GM18907 (cell line): Measurements from ENCODE around the gene RHEB.
"Not testable (repeated sequence)": the region's sequence is repeated elsewhere in the genome, so short reads cannot be mapped to it uniquely, and the experiment has no call there.

Experiments used
- ATAC-seq: cut with Tn5 transposase; IDR thresholded peaks from one replicate; pipeline ENCODE4 v1.9.1; 2021; ENCODE audit warnings: mild to moderate bottlenecking, moderate library complexity; ENCODE audit not compliant: unreplicated experiment

RHEB gene

GRCh38 chr7:151536178-151536577 lies 16.5 kb upstream of the RHEB start:
- ATAC-seq, result not testable (repeated sequence)

DNA sequence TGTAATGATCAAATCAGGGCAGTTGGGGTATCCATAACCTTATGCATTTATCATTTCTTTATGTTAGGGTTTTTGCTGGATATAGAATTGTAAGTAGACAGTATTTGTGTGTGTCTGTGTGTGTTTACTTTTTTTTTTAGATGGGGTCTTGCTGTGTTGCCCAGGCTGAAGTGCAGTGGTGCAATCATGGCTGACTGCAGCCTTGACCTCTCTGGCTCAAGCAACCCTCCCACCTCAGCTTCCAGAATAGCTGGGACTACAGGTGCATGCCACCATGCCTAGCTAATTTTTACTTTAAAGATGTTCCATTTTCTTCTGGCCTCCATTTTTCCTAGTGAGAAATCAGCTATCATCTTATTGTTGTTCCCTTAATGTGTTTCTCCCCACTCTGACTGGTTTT lies 10.1 kb upstream of the RHEB start:
- ATAC-seq, result no peak

DNA sequence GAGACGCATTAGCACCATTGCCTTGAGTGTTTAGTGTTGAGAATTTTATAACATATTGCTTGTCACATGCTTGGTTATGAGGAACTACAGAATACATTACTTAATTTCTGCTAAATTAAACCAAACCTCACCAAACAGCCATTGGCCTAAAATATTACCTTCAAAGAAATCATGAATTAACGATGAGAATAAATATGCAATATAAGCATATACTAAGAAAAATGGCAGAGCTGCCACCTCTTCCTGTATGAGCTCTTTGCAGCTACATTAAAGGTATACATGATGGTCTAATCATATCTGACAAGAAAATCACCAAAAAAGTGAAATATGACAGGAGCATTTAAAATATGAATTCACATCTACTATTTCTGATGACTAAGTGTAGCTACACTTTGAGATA lies 5.2 kb upstream of the RHEB start:
- ATAC-seq, result no peak

DNA sequence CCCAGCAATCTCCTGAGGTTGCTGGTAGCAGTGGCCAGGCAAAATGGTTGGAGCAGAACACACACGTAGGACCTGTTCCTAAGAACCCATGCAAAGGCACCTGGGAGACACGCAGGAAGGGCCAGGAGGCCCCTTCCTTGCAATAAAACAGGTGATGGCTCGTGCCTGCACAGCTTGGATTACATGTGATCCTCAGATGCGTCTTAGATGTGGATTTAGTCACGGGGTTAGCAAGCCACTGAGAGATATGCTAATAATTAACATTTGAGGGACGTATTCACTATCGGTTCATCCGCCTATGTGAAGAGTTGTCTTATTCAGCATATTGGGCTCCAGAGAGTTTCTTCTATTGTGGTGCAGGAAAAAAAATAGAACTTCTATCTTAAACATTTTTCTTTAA lies 4.6 kb upstream of the RHEB start:
- ATAC-seq, result no peak

GRCh38 chr7:151520419-151521261 lies 945 bp upstream of the RHEB start:
- ATAC-seq, result no peak

DNA sequence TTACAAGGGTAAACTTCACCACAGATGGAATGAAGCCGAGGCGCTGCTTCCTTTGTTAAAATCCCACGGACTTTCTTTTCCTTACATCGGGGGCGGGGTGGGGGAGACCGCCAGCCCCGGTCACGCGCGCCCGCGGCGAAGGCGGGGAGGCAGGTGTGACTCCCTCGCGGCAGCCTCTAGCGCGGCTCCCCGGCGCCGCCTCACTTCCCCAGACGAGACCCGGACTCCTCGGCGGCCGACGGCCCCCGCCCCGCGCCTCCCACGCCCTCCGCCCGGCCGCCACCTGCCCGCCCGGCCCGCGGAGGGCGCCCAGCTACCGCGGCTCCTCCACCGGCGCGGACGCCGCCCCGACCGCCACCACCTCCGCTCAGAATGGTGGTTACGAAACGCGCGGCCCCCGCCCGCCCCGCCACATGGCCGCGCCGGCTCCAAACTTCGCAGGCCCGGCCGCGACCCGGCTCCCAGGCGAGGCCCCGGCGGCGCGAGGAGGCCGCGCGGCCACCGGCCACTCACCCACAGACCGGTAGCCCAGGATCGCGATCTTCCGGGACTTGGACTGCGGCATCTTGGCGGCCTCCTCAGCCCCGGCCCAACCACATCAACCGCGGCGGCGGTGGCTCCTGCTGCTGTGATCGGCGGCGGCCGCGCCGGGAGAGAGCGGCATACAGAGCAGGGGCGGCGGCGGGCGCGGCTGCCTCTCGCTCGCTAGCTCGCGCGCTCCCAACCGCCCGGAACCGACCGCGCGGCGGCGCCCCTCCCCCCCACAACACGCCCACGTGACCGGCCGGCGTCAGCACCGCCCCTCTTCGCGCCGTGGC lies 539 bp downstream of the RHEB start:
- peak; percentile 67 for ATAC-seq

DNA sequence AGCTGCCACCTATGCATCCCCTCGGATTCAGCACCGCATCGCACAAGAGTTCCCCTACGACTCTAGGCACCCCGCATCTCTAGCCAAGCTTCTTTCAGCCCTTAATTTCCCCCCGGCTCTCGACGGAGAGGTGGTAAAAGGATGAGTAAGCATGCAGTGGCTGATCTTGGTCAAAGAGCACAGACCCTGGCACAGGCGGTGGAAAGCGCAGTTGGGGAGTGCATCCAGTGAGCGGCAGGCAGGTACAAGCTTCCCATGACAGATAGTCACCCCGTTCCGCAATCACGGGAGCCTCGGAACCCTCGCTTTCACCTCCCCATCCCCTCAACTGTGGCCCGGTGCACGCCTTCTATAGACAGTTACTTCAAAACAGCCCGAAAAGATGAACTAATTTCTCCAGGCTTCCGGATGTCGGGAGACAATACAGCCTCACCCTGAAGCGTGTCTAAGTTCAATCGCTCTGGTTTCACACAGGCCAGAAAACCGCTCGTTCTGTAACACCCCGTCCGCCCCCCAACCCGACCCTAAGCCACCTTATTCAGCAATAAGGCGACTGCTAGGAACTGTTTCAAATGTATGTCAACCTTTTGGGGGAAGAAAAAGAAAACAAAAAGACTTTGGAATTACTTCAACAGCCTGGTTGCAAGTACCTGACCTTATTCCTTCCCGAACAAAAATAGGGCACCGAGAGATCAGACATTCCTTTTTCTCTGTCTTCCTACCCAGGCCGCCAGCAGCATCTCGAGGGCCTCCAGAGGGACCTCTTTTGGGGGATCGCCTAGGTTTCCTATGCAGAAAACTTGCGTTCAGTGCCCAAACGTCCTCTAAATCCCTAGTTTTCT lies 1.4 kb downstream of the RHEB start:
- no peak for ATAC-seq

DNA sequence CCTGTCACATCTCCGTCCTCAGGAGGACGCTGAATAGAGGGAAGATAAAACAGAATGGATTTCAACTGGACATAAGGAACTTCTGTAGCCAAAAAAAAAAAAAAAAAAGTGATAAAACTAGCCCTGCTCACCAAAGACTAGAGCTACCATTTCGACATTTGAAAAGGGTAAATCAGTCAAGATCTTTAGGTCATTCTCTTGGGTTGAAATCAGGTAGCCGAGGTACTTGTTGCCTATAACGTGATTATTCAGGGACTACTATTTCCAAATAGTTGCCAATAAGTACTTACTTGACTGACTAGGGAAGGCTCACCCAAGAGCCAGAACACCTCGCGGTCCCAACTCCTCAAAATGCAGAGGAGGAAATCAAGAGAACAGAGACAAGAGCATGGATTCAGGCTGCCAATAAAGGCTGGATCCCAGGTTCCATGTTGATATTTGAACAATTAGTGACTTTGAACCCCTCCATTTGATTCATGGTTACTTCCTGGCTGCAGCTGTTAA lies 2.0 kb downstream of the RHEB start:
- ATAC-seq, result no peak

DNA sequence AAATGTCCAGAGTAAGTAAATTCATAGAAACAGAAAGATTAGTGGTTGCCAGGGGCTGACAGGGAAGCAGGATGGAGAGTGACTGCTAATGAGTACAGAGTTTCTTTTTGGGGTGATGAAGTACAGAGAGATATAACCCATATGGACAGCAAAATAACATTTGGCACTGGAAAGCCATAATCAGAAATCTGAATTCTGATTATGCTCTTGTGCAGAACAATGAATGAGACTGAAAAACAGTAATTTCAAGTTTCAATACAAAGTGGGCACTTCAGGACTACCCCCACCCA lies 4.5 kb downstream of the RHEB start:
- ATAC-seq, result no peak

- no peak for ATAC-seq
These were observed 5.0 kb downstream of the RHEB start for GRCh38 chr7:151514461-151515275.

- ATAC-seq, result no peak
These were observed 6.6 kb downstream of the RHEB start for GRCh38 chr7:151513133-151513532.

GRCh38 chr7:151512353-151512752 lies 7.3 kb downstream of the RHEB start:
- ATAC-seq, result no peak

DNA sequence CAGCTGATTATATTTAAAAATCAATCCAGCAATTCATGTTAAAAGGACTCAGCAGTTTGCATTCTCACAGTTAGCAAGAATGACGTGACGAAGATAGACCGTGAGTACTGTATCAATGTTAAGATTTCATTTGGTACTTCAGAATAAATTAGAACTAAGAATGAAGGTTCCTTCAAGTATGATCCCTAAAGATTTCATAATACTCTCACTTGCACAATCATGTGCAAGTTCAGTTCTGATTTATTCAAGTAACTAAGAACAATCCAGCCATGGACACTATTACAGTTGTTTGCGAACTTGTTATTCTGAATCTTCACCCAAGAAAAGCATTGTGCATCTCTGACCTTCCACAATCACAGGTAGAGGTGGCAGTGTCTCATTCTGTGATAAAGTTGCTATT lies 7.7 kb downstream of the RHEB start:
- ATAC-seq, result no peak

DNA sequence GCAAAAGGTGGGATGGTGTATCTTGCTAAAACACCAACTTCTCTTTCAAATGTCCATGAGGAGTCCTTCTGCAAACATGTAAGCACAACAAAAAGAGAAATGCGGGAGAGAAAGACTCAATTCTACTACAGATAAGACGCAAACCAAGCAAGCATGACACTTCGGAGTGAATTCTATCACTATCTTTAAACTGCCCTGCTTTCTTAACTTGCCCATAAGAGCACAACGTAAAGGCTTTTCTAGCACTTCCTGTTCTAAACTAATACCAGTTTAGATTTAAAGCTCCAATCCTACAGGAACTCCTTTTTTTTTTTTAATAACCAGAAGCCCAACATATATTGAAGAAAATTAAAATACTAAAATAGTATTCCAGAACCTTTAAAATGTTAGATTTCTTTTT lies 8.4 kb downstream of the RHEB start:
- no peak for ATAC-seq

DNA sequence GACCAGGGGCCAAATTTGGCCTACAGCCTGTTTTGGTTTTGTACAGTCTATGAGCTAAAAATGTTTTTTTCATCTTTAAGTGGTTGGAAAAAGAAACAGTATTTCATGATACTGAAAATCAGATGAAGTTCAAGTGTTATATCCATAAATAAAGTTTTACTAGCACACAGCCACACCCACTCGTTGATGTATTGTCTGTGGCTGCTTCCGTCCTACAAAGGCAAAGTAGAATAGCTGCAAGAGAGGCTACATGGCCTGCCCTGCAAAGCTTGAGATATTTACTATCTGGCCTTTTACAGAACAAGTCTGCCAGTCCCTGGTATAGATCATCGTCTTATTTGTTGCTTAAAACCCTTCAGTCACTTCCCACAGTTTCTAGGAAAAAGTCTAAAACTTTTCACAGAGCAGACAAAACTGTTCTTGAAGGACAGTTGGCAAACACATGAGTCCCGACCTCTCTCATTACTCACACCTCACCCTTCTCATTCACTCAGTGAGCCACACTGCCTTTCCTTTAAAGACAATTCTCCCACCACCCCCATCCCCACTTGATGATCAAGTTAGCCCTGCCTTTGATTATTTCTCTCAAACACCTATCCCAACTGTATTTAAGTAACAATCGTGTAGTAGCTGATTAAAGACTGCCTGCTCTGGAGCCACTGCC lies 9.9 kb downstream of the RHEB start:
- ATAC-seq, result no peak

- ATAC-seq, result no peak
These were observed 10.7 kb downstream of the RHEB start for GRCh38 chr7:151508991-151509390.

- ATAC-seq, result no peak
These were observed 11.9 kb downstream of the RHEB start for GRCh38 chr7:151507806-151508205.

DNA sequence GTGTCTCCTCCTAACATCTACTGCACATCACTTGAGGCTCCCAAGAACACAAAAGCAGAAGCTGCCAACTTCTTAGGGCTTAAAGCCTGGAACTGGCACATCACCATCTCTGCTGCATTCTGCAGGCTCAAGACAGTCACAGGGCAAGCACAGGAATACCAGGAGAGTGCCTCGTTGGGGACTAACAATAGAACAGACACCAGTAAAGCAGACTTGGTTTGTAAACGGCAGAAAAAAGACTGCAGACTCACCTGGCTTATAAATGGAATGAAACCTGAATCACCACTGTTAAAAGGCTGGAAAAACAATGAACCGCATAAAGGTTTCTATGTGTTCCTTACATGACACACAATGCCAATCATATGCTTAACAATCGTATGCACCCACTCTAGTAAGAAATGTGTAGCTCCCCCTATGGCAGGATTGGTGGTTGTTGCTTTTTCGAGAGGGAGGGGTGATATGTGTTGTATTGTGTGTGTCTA lies 12.8 kb downstream of the RHEB start:
- ATAC-seq, result no peak

GRCh38 chr7:151505836-151506468 lies 13.7 kb downstream of the RHEB start:
- ATAC-seq, result no peak
